Activated naive CD4-positive, alpha-beta T cell treated with anti-CD3 and anti-CD28 coated beads, Interleukin-2, amount 50 U/mL, for 72 hours (primary cell): ENCODE results near the gene BPIFB2. TPM values are rescaled to one million over a fixed set of nuclear protein-coding genes. Genes with fewer than 3 reads are reported as not detected.

Source experiments
- ATAC-seq, 2 donors: fragments of 150-1000 bp; cut with Tn5 transposase; 2 replicates each; pipeline ENCODE4 v1.10.0; 2021; ENCODE audit warnings: mild to moderate bottlenecking in 2 of 2, moderate library complexity in 2 of 2
- DNase-seq, 2 donors: peaks; one replicate each; pipeline ENCODE4 v3.0.0; 2021 to 2022; ENCODE audit warnings: low spot score in 2 of 2
- H3K27ac Mint-ChIP-seq, 2 donors: one replicate each; pipeline ENCODE4 v1.8.0; 2022; ENCODE audit warnings: mild to moderate bottlenecking in 2 of 2, mixed read lengths in 2 of 2
- H3K36me3 Mint-ChIP-seq, 2 donors: one replicate each; pipeline ENCODE4 v1.8.0; 2022; ENCODE audit warnings: mixed read lengths in 2 of 2
- H3K9me3 Mint-ChIP-seq, 2 donors: one replicate each; pipeline ENCODE4 v1.8.0; 2022; ENCODE audit warnings: mixed read lengths in 2 of 2
- total RNA-seq, 2 donors: library from RNA; stranded (reverse); gene quantifications; one replicate each; pipeline ENCODE4 v1.2.3, GENCODE V29; 2022

Gene BPIFB2
- total RNA-seq, 2 donors from 2014 or later: not detected

GRCh38 chr20:33059136-33059535 is 51.6 kb downstream of the BPIFB2 start:
- no peak overlapping the region for H3K27ac Mint-ChIP-seq
- DNase-seq: no peak
- no peaks in the 10 kb centered on the region for H3K36me3 Mint-ChIP-seq
- no peak for ATAC-seq
- H3K9me3 Mint-ChIP-seq: no peaks in the 10 kb centered on the region

GRCh38 chr20:33059741-33060390 is 52.4 kb downstream of the BPIFB2 start:
- H3K36me3 Mint-ChIP-seq: no peaks in the 10 kb centered on the region
- DNase-seq (no peak), ATAC-seq (no peak)
- no peaks in the 10 kb centered on the region for H3K9me3 Mint-ChIP-seq
- no peak overlapping the region for H3K27ac Mint-ChIP-seq

GRCh38 chr20:33061658-33062028 is 54.1 kb downstream of the BPIFB2 start:
- H3K36me3 Mint-ChIP-seq: no peaks in the 10 kb centered on the region
- H3K27ac Mint-ChIP-seq: no peak overlapping the region
- no peak for DNase-seq
- ATAC-seq: no peak
- H3K9me3 Mint-ChIP-seq: no peaks in the 10 kb centered on the region

GRCh38 chr20:33062105-33062824 is 54.8 kb downstream of the BPIFB2 start:
- DNase-seq: no peak
- H3K27ac Mint-ChIP-seq: peak overlapping the region in 1 of 2 donors; percentile 52
- H3K9me3 Mint-ChIP-seq: no peaks in the 10 kb centered on the region
- no peaks in the 10 kb centered on the region for H3K36me3 Mint-ChIP-seq
- ATAC-seq: no peak

GRCh38 chr20:33062825-33063149 is 55.3 kb downstream of the BPIFB2 start:
- Mint-ChIP-seq H3K27ac (no peak overlapping the region), H3K9me3 (no peaks in the 10 kb centered on the region), H3K36me3 (no peaks in the 10 kb centered on the region)
- ATAC-seq: no peak
- no peak for DNase-seq

GRCh38 chr20:33063271-33063670 is 55.8 kb downstream of the BPIFB2 start:
- Mint-ChIP-seq H3K36me3 (no peaks in the 10 kb centered on the region), H3K27ac (no peak overlapping the region)
- DNase-seq: no peak

GRCh38 chr20:33064572-33065287 is 57.2 kb downstream of the BPIFB2 start:
- ATAC-seq: no peak
- Mint-ChIP-seq H3K9me3 (no peaks in the 10 kb centered on the region), H3K27ac (peak overlapping the region in 1 of 2 donors; percentile 6), H3K36me3 (no peaks in the 10 kb centered on the region)
- no peak for DNase-seq

More at GRCh38 chr20:33063271-33063670, 55.8 kb downstream of the BPIFB2 start:
- no peaks in the 10 kb centered on the region for H3K9me3 Mint-ChIP-seq
- ATAC-seq: no peak

- no peak for ATAC-seq
- Mint-ChIP-seq H3K27ac (no peak overlapping the region), H3K9me3 (no peaks in the 10 kb centered on the region), H3K36me3 (no peaks in the 10 kb centered on the region)
- DNase-seq: no peak
Measured at GRCh38 chr20:33065785-33066184, 58.3 kb downstream of the BPIFB2 start.

GRCh38 chr20:33067806-33068205 is 60.3 kb downstream of the BPIFB2 start:
- DNase-seq (no peak), ATAC-seq (no peak)
- Mint-ChIP-seq H3K36me3 (no peaks in the 10 kb centered on the region), H3K27ac (peak overlapping the region in 1 of 2 donors; percentile 38), H3K9me3 (no peaks in the 10 kb centered on the region)

GRCh38 chr20:33068251-33068939 is 60.9 kb downstream of the BPIFB2 start:
- no peak for ATAC-seq
- peak overlapping the region; percentile 11 to 38 for H3K27ac Mint-ChIP-seq
- no peak for DNase-seq
- H3K9me3 Mint-ChIP-seq: no peaks in the 10 kb centered on the region
- no peaks in the 10 kb centered on the region for H3K36me3 Mint-ChIP-seq

GRCh38 chr20:33069673-33070072 is 62.2 kb downstream of the BPIFB2 start:
- Mint-ChIP-seq H3K9me3 (no peaks in the 10 kb centered on the region), H3K36me3 (no peaks in the 10 kb centered on the region), H3K27ac (peak overlapping the region; percentile 21 to 34)
- ATAC-seq (no peak), DNase-seq (no peak)

GRCh38 chr20:33070111-33071053 is 62.9 kb downstream of the BPIFB2 start:
- no peaks in the 10 kb centered on the region for H3K9me3 Mint-ChIP-seq
- DNase-seq (no peak), ATAC-seq (no peak)
- no peak overlapping the region for H3K27ac Mint-ChIP-seq
- no peaks in the 10 kb centered on the region for H3K36me3 Mint-ChIP-seq

- Mint-ChIP-seq H3K27ac (peak overlapping the region in 1 of 2 donors; percentile 21), H3K9me3 (no peaks in the 10 kb centered on the region), H3K36me3 (no peaks in the 10 kb centered on the region)
- no peak for ATAC-seq
- DNase-seq: no peak
Measured at GRCh38 chr20:33071198-33071597, 63.7 kb downstream of the BPIFB2 start.

GRCh38 chr20:33072362-33072761 is 64.9 kb downstream of the BPIFB2 start:
- ATAC-seq (no peak), DNase-seq (no peak)
- H3K36me3 Mint-ChIP-seq: no peaks in the 10 kb centered on the region
- no peak overlapping the region for H3K27ac Mint-ChIP-seq
- no peaks in the 10 kb centered on the region for H3K9me3 Mint-ChIP-seq

GRCh38 chr20:33072813-33073212 is 65.3 kb downstream of the BPIFB2 start:
- DNase-seq: no peak
- no peak for ATAC-seq
- Mint-ChIP-seq H3K36me3 (no peaks in the 10 kb centered on the region), H3K9me3 (no peaks in the 10 kb centered on the region), H3K27ac (no peak overlapping the region)
